Peyer's patch (tissue), 4 donors: ENCODE data around the gene FAAH2.

Experiments
- CTCF ChIP-seq, 6 experiments: fragments of 450-650 bp in 4 of 6; fragments of 200-600 bp in 2 of 6; sonication (generic) in 1 of 6; IDR thresholded peaks; one replicate each; pipeline ENCODE4 v1.5.1; 2017 to 2019; ENCODE audit warnings: antibody characterized with exemption in 6 of 6, mild to moderate bottlenecking in 3 of 6, moderate library complexity in 1 of 6
- POLR2A ChIP-seq, 2 donors: fragments of 450-650 bp; IDR thresholded peaks; one replicate each; pipeline ENCODE4 v1.5.1; 2017; ENCODE audit warnings: antibody characterized with exemption in 2 of 2, mild to moderate bottlenecking in 2 of 2, moderate library complexity in 2 of 2

- TF ChIP-seq CTCF (IDR thresholded peaks at IDR 0.05) (no peak), POLR2A (IDR thresholded peaks at IDR 0.05) (no peak)
Measured at GRCh38 chrX:57519578-57520118, 233.1 kb downstream of the FAAH2 start.
